ENCODE measurements around the gene GLRX5.

GLRX5 gene

DNA sequence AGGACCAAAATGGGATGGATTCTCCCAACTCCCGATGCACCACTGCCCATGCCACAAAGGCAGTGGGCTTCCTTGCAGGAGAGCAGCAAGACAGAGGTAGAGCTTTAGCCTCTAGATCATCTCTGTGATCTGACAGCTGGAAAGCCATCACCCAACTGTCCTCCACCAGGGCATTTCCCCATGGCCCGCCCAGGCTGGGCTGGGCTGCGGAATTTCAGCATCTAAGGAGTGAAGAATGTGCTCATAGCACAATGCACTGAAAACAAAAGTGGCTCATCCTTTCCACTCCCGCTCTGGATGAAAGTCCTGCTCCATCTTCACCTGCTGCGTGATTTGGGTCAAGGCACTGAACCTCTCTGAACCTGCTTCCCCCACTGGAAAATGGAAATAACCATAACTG is 24.0 kb upstream of the GLRX5 start:
- Histone ChIP-seq H3K4me3 (ENCODE audit: low read depth in 1 of 2, low read length in 2 of 2) (no peak overlapping the region), H3K4me1 (ENCODE audit: insufficient read depth, low read length) (0 out of 2 replicates have a peak, but pooled peaks cover 2% of the 10 kb centered on the region), H3K36me3 (ENCODE audit: insufficient read depth, low read length) (no peaks in the 10 kb centered on the region), H3K27ac (ENCODE audit: low read length) (no peak overlapping the region), H3K79me2 (ENCODE audit: insufficient read depth, low read length) (no peaks in the 10 kb centered on the region), H3K27me3 (ENCODE audit: insufficient read depth, low read length, poor library complexity) (peaks cover 13% of the 10 kb centered on the region), H3K9ac (ENCODE audit: low read depth, low read length) (no peak overlapping the region), H4K20me1 (ENCODE audit: insufficient read depth, low read length) (no peaks in the 10 kb centered on the region; the same call in 1 of the 2 replicates), H3K4me2 (ENCODE audit: insufficient read depth, low read length) (no peak overlapping the region), H2AFZ (ENCODE audit: low read depth, low read length) (no peak overlapping the region), H3K9me3 (ENCODE audit: insufficient read depth, low read length, severe bottlenecking) (no peaks in the 10 kb centered on the region)
- ATAC-seq (ENCODE audit: insufficient read depth, low read depth) (no peak), DNase-seq (no peak)
- TF ChIP-seq EZH2 (IDR thresholded peaks at IDR 0.05; ENCODE audit: borderline replicate concordance, low read depth, low read length, severe bottlenecking) (no peak), CTCF (IDR thresholded peaks at IDR 0.05; ENCODE audit: borderline replicate concordance, extremely low read depth, low read length, poor library complexity, severe bottlenecking) (no peak)

DNA sequence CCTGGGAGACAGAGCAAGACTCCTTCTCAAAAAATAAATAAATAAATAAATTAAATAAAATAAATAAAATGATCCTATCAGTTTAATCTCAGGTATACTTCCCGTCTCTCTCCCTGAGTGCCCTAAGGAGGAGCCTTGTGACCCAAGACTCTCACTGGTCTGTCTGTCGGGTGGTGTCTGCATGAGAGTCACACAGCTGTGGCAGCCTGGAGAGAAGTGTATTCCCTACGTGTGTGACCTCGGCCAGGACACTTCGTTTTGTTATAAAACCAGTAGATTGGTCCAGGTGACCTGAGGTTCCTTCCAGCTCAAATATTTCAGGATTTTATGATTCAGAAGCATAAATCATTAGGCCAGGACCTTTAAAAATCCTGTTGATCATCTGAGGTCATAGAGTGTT is 23.2 kb upstream of the GLRX5 start:
- H3K4me1 ChIP-seq (ENCODE audit: insufficient read depth, low read length): 0 out of 2 replicates have a peak, but pooled peaks cover 4% of the 10 kb centered on the region
- no peaks in the 10 kb centered on the region for H3K79me2 ChIP-seq (ENCODE audit: insufficient read depth, low read length)
- peaks cover 16% of the 10 kb centered on the region for H3K27me3 ChIP-seq (ENCODE audit: insufficient read depth, low read length, poor library complexity)
- H3K4me2 ChIP-seq (ENCODE audit: insufficient read depth, low read length): no peak overlapping the region
- TF ChIP-seq CTCF (IDR thresholded peaks at IDR 0.05; ENCODE audit: borderline replicate concordance, extremely low read depth, low read length, poor library complexity, severe bottlenecking): no peak
- no peak for TF ChIP-seq EZH2 (IDR thresholded peaks at IDR 0.05; ENCODE audit: borderline replicate concordance, low read depth, low read length, severe bottlenecking)
- no peak for DNase-seq
- H3K9me3 ChIP-seq (ENCODE audit: insufficient read depth, low read length, severe bottlenecking): no peaks in the 10 kb centered on the region
- no peak overlapping the region for H2AFZ ChIP-seq (ENCODE audit: low read depth, low read length)
- no peaks in the 10 kb centered on the region for H3K36me3 ChIP-seq (ENCODE audit: insufficient read depth, low read length)
- H3K9ac ChIP-seq (ENCODE audit: low read depth, low read length): no peak overlapping the region
- no peak for ATAC-seq (ENCODE audit: insufficient read depth, low read depth)
- no peak overlapping the region for H3K4me3 ChIP-seq (ENCODE audit: low read depth in 1 of 2, low read length in 2 of 2)
- H3K27ac ChIP-seq (ENCODE audit: low read length): no peak overlapping the region
- H4K20me1 ChIP-seq (ENCODE audit: insufficient read depth, low read length): no peaks in the 10 kb centered on the region; the same call in 1 of the 2 replicates

- Histone ChIP-seq H2AFZ (ENCODE audit: low read depth, low read length) (no peak overlapping the region), H3K4me2 (ENCODE audit: insufficient read depth, low read length) (no peak overlapping the region), H3K79me2 (ENCODE audit: insufficient read depth, low read length) (no peaks in the 10 kb centered on the region), H3K9ac (ENCODE audit: low read depth, low read length) (no peak overlapping the region), H3K4me3 (ENCODE audit: low read depth in 1 of 2, low read length in 2 of 2) (no peak overlapping the region), H3K9me3 (ENCODE audit: insufficient read depth, low read length, severe bottlenecking) (no peaks in the 10 kb centered on the region), H3K36me3 (ENCODE audit: insufficient read depth, low read length) (no peaks in the 10 kb centered on the region), H3K4me1 (ENCODE audit: insufficient read depth, low read length) (0 out of 2 replicates have a peak, but pooled peaks cover 4% of the 10 kb centered on the region), H3K27me3 (ENCODE audit: insufficient read depth, low read length, poor library complexity) (peaks cover 16% of the 10 kb centered on the region), H4K20me1 (ENCODE audit: insufficient read depth, low read length) (no peaks in the 10 kb centered on the region; the same call in 1 of the 2 replicates), H3K27ac (ENCODE audit: low read length) (no peak overlapping the region)
- no peak for ATAC-seq (ENCODE audit: insufficient read depth, low read depth)
- TF ChIP-seq CTCF (IDR thresholded peaks at IDR 0.05; ENCODE audit: borderline replicate concordance, extremely low read depth, low read length, poor library complexity, severe bottlenecking) (no peak), EZH2 (IDR thresholded peaks at IDR 0.05; ENCODE audit: borderline replicate concordance, low read depth, low read length, severe bottlenecking) (no peak)
- DNase-seq: no peak
Measured at GRCh38 chr14:95513291-95513690, 21.6 kb upstream of the GLRX5 start.
